NCI-H2029 treated with DMSO at 0.1 percent for 48 hours (cell line): ENCODE data around the gene KLHDC8A.

Experiments used
- DNase-seq: peaks from one replicate; lab custom pipeline; 2025; lab: John Stamatoyannopoulos, UW

KLHDC8A gene

DNA sequence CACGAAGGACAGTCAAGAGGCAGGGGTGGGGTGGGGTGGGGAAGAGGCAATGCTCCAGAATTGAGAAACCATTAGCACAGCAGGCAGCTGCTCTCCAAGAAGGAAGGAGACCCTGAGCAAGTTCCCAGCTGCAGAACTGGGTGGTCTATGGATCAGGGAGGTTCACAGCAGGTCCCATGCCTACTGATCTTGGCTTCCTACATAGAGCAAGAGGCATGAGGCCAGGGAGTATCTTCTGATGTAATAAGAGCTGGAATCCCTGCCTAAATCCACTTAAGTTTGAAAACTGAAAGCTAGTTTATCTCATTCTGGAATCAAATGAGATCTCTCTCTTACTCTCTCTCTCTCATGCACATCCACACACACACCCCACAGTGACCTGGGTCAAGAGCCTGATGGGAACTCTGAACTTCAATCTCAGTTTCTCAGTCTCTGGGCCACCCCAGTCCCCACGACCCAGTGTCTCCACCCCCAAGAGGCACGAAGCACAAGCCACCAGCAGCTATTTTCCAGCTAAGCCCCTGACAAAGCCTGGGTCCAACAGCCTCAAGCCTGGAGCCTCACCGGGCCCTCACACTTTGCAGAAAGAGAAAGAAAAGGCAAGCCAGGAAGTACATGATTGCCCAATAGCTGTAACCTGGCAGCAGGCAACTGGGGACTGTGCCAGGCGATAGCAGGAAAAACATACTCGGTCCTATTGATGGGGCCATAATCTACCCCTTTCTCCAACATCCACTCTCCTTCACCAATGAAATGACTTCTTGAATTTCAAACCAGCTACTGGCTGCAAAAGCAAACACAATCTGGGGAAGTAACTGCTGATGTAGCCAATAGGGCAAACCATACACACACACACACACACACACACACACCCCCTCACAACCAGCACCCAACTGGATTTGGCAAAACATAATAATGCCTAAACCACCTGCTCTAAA lies 37.4 kb downstream of the KLHDC8A start:
- DNase-seq = peak; percentile 98

DNA sequence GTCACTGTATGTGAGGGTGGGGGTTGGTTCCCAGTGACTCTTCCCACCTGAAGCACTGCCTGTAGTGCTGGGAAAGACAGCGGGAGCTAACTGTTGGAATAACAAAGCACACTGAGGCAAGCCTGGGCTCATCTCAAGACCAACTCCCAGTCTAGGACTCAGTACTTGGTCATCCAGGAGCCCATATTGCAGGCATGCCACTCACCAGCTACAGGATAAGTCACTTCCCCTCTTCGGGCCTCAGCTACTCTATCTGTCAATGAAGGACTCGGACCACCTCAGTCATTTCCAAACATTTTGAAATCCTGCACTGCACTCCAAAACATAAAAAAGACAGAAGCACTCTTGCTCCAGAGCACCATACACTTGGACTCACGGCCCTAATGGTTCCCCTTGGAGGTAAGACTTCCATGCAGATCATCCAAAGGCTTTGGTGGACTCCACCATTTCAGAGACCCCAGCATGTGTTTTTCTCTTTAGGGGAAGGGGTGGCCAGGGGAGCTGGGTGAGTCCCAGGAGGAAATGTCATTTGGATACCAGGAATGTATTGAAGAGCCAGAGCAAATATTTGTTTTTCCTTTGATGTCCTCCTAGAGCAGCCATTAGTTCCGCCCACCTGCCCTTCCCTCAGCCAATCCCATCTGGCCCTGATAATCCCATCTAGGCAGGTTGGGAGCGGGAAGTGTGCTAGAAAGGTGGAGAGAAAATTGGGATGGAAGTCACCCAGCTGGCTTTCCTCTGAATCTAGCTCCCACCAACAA lies 38.3 kb downstream of the KLHDC8A start:
- DNase-seq = peak; percentile 94

DNA sequence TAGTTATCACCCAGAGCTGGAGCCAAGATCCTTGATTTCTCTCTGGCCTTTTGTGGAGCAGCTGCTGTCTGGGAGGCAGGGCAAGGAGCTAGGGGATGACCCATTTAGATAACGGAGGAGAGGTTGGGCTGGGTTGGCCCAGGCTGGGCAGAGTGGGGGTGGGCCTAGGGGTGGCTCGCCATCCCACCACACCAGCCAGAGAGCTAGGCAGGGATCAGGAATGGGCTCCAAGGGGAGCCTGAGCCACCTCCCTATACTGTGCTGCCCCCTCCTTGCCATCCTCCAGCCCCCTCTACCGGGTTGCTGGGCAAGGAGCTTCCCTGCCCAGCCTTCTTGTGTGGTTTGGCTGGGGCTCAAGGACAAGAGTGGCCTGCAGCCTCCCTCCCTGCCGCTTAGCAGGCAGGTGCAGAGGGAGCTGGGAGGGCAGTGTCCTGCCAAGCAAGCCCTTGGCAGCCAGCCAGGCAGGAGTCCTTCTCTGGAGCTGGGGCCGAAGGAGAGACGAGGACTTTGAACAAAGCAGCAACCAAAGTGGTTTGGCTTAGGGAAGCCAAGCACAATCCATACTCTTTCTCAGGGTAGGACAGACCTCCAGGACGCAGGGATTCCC lies 39.3 kb downstream of the KLHDC8A start:
- peak; percentile 81 for DNase-seq

DNA sequence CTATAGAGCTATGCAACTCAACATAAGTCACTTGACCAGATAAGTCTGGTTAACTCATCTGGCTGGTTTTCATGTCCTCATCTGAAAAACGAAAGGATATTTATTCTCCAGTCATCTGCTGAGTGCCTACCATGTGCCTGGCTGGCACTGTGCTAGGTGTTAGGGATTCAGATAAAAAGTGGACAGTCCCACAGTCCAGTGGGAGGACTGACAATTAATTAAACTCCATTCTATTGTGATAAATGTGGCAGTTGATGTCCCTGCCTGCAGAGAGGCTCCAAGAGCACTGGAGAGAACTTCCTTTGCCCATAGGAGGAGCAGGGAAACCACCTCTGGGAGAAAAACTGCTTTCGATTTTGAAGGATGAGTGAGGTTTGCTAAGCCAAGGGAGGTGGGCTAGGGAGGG lies 40.6 kb downstream of the KLHDC8A start:
- DNase-seq = no peak

DNA sequence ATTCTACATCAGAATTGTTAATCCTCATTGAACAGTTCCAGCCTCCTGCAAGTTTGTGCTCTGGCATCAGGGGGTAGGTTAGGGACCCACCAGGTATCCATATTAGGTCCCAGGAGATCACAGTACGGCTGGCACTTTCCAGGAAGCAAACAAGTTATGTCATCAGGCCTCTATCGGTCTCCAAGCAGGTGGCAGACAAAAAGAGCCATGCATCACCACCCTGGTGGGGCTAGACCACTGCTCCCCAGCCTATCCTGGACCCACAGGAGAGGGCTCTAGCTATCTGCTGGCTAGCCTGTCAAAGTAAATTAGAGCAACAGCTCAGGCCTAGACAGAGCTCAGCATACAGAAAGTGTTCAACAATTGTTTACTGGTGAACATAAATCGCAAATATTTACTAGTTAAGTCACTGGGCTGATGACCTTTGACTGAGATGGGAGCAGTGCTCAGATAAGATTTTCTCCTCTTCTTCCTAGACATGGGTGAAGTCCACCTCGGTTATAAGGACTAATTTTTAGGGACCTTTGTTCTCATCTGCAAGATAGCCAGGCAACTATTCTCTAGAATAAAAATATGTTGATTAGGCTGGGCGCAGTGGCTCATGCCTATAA lies 41.6 kb downstream of the KLHDC8A start:
- DNase-seq = no peak

DNA sequence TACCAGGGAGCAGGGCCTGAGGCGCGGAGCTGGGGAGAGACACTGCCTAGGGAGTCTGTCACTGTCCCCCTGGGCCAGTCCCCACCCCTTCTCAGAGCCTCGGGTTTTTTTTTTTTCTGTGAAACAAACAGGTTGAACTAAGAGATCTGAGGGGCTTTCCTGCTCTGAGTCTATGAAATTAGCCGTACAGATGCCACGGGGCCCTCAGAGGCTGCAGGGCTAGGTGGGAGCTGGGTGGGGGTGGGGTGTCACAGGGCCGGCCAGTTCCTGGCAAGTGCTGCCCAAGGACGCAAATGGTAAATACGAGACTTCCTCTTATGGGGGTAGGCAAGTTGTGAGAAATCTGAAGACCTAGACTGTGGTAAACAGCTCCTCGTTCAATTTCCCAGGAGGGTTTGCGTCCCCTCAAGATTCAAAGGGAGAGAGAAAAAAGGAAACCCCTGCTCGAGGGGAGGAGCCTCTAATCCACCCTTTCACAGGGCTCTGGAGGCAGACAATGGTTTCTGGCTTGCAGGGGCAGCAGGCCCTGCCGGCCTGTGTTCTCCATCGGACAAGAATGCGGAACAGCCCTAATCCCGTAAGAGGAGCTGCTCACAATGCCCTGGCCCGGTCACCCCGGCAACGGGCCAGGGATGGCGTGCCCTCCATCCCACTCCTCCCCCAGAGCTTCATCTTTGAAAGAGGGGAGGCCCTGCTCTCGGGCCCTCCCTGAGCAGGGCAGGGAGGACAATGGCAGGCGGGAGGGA lies 43.0 kb downstream of the KLHDC8A start:
- no peak for DNase-seq

DNA sequence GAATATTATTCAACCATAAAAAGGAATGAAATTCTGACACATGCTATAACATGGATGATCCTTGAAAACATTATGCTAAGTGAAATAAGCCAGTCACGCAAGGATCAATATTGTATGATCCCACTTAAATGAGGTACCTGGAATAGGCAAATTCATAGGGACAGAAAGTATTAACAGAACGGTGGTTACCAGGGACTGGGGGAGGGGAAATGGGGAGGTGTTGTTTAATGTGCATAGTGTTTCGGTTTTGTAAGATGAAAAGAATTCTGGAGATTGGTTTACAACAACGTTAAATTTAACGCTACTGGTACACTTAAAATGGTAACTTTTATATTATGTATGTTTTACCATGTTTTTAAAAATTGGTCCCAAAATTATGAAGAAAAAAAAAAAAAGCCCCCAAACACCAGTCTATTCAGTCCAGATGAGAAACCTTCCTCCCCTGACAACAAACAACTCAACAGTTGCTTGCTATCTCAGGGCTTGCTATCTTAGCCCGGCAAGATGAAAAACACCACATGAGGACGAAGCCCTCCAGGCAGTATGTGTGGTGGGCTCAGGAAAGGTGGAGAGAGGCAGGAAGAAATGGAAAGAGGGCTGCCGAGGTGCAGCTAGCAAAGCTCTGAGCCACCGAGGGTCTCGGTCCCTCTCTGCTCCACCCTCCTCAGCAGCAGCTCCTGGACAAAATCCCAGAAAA lies 43.7 kb downstream of the KLHDC8A start:
- DNase-seq = no peak

DNA sequence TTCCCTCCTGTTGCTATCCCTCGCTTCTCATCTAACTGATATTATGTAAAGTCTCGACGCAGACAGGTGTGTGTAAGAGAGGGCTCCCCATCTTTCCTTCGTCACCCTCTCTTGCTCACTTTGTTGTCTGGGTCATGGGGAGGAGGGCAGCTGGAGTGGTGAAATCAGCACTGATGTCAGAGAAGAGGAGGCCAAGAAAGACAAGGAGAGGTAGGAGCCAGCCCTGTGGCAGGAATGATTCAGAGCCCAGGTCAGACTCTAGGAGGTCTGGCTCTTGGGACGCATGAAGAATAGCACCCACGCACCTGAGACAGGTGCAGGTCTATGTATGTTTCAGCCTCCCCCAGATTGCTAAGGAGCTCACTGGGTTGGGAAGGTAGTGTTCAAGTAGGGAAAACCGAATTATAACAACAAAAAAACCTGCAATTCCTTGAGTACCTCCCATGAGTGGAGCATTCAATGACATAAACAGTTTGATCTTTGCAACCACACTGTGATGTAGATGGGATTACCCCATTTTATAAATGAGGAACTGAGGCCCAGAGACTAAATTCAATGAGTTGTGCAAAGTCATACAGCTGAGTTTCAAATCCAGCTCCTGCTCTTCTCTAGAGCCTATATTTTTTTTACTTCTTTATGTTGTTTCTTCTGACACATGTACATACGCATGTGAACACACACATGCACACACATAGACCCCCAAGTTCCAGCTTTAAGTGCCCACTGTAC lies 45.6 kb downstream of the KLHDC8A start:
- DNase-seq = no peak

DNA sequence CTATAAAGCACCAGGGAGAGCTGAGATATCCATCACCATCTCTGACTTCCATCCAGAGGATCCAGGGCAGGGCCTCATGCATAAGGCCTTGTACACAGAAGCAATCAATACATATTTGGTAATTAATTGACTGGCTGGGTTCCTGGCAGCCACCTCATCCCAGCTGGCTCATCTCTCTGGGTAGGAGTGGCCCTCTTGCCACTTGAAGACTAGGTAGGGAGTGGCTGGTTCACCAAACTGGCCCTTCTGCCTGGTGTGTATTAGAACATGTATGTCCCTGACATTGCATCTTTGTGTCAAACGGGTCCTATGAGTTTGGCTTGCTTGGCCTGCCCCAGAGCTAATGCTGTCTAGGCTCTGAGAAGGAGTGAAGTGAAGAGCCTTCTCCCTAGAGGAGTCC lies 47.0 kb downstream of the KLHDC8A start:
- no peak for DNase-seq

DNA sequence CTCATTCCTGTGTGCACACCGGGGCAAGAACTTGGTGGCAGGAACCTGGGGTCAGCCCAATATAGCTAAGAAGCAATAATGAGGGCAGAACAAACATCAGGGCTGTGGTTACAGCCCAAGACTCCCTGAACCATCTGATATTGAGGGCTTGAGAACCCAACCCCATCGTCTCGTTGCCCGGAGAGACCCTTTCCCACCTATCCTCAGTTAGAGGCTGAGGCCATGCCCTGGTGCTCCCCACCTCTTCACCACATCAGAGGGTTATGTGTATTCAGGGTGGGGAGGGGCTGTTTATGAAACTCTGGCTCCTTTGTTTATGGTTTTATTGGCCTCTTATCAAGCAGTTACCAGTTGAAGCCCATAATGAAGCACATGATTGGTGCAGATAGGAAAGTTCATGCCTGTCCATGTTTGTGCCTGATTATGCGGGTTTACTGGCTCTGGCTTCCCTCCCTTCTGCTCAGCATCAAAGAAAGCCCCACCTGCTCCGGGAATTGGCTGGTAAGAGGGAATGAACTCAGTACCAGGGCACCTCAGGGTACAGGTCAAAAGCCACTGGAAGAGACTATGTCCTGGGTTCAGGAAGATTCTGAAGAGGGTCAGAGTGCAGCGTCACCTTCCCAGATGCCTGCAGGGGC lies 49.7 kb downstream of the KLHDC8A start:
- no peak for DNase-seq

DNA sequence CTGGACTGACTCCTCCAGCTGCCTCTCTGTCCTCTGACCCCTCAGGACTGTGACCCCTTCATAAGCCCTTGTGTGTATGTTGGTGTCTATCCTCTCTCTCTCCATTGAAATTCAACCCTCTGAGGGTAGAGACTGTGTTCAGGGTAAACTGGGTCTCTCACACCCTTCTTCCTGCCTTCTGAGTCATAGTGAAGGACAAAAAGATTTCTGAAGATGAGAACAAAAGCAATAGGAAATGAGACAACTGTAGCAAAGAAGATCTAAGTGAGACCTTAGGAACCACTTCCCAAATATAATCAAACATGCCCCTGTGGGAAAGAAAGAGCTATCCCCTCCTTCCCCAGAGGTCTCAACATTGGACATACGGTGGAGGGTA lies 52.0 kb downstream of the KLHDC8A start:
- no peak for DNase-seq

DNA sequence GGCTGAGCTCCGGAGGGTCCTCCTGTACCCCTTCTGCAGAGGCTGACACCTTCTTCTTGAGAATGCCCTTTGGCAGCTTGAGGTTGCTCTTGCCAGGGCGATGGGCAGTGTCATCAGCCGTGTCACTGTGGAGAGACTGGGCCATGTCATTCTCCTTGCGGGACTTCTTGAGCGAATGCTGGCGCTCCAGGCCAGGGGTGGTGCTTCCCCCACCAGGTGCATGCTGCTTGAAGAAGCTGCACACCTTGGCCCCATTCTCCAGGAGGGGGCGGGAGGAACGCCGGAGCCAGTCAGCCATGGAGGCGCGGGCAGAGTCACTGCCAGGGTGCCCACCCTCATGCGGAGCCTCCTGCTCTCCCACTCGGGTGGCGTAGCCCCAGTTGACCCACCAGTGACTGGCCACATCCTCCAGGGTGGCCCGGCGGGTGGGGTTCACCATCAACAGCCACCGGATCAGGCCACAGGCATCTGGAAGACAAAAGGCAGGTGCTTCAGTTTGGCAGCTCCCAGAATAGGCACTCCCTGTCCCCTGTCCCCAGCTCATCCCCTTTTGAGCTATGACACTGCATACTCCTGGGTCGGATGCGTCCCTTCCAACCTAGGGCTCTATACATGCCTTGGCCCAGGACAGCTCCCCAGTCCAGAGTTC lies 52.6 kb downstream of the KLHDC8A start:
- no peak for DNase-seq

DNA sequence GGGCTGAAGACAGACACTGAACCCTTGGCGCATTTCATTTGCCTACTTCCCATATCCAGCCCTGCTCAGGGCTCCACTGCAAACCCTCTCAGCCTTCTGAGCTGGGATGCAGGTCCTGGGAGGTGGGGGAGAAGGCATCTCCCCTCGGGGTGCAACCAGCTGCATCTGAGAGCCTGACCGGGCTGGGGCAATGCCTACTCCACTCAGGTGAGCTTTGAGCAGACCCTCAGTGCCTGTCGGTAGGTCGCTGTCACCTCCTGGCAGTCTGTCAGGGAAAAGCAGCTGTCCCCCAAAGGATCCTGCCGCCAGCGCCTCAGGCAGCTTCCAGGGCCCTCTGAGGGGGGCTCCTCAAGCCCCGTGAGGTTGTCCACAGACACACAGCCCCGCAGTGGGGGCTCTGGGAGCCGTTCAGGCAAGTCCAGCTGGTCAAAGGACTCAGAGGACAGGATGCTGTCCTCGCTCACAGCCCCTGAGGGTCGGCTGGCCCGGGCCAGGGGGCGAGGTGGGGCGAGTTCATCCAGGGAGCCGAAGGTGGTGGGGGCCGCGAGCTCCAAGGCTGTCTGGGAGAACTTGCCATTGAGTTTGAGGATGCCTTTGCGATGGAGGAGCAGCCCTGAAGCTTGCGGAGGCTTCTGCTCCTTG lies 53.4 kb downstream of the KLHDC8A start:
- DNase-seq = no peak

DNA sequence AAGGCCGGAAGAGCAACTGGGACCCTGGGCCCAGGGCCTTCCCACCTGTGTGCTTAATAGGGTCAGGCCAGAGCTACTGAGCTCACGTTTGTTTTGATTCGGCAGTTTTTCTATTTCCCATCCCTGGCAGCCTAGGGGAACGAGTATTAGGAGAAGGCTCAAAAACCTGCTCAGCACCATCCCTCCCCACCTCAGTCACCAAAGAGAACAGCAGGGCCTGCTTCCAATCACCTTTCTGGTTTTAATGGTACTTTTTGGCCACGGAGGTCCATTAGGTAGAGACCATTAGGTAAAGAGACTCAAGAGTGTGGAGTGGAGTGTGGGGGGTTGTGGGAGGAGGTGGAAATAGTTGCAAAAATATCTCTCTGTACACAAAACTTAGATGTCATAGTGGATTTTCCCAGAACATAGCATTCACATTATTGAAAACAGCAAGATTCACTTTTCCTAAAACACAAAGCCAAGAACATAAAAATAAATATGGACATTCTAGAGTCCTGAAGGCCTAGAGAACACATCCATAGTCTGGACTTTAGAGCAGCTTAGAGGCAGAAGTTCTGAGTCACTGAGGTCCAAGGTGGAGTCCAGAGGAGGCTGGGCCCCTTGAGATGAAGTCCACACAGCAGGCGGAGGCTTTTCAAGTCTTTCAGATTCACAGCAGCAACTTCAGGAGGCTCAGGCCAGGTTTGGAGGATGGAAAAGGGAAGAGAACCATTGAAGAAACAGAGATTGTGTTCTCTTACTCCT lies 54.7 kb downstream of the KLHDC8A start:
- DNase-seq = no peak

DNA sequence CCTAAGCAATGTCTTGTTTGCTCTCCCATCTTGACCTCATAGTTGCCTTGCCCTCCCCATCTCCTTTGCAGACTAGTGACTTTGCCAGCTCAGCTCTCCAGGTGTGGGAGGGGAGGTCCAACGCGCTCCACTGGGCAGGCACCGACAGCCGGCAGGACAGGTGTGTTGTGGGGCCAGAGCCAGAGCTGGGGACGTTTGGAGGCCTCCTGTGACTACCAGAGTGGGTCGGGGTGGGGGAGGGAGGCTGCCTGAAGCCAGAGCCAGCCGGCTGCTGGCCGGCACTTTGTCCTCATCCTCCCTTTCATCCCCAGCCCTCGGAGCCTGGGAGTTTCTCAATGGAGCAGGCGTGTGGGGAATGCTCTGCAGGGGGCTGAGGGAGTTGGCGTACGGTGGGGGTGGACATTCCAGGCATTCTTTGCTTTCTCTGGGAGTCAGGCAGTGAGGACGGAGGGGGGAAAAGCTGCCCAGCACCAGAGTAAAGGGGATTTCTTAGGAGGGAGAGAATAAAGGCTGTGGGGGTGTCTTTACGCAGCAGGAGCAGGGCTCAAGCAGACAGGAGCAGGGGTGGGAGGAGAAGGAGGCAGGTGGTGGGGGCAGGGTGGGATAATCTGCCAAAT lies 55.4 kb downstream of the KLHDC8A start:
- peak; percentile 68 for DNase-seq

DNA sequence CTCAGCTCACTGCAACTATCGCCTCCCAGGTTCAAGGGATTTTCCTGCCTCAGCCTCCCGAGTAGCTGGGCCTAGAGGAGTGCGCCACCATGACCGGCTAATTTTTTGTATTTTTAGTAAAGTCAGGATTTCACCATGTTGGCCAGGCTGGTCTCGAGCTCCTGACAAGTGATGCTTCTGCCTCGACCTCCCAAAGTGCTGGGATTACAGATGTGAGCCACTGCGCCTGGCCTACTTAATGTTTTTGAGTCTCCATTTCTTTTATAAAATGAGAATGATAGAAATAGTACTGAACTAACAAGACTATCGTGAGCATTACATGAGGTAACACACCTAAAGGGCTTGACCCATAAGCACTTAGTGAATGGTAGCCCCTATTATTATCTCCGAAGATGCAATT lies 56.6 kb downstream of the KLHDC8A start:
- DNase-seq = no peak

DNA sequence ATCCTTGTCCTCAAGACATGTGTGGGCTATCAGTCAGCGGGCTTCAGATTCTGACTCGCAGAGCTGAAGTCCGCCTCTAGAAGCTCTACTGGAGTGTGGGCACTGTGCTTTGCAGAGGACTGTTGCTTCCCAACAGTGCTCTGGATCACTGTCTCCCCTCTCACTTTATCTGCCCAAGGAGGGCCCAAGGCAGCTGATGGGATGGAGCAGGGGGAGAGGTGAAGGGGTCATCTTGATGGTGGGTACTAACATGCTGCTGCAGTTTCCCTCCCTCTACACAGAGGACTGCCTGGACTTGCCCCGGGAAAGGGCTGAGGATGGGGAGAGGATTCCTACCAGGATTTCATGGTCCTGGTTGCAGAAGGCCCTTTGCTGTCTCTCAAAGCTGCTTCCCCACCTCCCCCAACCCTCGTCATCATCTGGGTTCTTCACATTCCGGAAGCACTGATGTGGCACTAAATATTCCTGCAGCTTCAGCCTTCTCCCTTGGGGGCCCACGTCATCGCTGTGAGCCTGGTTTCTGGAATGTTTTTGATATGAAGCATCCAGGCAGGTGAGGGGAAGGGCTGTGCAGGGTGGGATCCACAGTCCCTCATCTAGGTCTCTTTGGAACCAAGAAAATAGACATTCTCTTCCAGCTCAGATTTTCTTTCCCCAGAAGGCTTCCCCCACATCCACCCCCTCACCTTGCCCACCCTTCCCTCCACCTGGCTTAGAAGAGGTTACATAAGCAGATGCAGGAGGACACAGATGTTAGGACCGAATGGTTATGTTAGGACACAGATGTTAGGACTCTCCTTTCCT lies 58.3 kb downstream of the KLHDC8A start:
- no peak for DNase-seq
